Stomach (tissue), 9 donors: Measurements from ENCODE around the gene TEPSIN. TPM values are rescaled to one million over a fixed set of nuclear protein-coding genes. Genes with fewer than 3 reads are reported as not detected.

Source experiments
- DNase-seq, 2 donors: peaks; one replicate each; pipeline versions ENCODE4 v3.0.0 to v3.0.0-alpha.2; 2013 to 2019
- H3K27ac ChIP-seq, 5 donors: fragments of 200-600 bp in 4 of 5; sonication (generic) in 4 of 5; one replicate each; pipeline ENCODE4 v1.5.1; 2013 to 2019; ENCODE audit warnings: mild to moderate bottlenecking in 1 of 5, moderate library complexity in 1 of 5
- H3K27me3 ChIP-seq, 3 donors: fragments of 200-600 bp; sonication (generic); one replicate each; pipeline ENCODE4 v1.5.1; 2017 to 2019; ENCODE audit warnings: mixed run types in 1 of 3
- H3K36me3 ChIP-seq, 4 donors: fragments of 200-600 bp; sonication (generic); 1 replicate in 3 of 4; 2 replicates in 1 of 4; pipeline ENCODE4 v1.5.1; 2016 to 2019
- H3K4me1 ChIP-seq, 4 donors: fragments of 200-600 bp; sonication (generic); one replicate each; pipeline ENCODE4 v1.5.1; 2016 to 2019
- H3K4me3 ChIP-seq, 4 donors: fragments of 200-600 bp; sonication (generic) in 3 of 4; one replicate each; pipeline ENCODE4 v1.5.1; 2016 to 2019; ENCODE audit warnings: mild to moderate bottlenecking in 1 of 4
- H3K9me3 ChIP-seq, 4 donors: fragments of 200-600 bp; sonication (generic); one replicate each; pipeline ENCODE4 v1.5.1; 2016 to 2019
- CTCF ChIP-seq, 7 experiments: fragments of 450-650 bp in 4 of 7; fragments of 200-600 bp in 3 of 7; sonication (generic) in 3 of 7; IDR thresholded peaks; one replicate each; pipeline ENCODE4 v1.5.1; 2016 to 2019; ENCODE audit warnings: antibody characterized with exemption in 7 of 7, control low read depth in 2 of 7, mild to moderate bottlenecking in 1 of 7
- EP300 ChIP-seq: sonication (generic); formaldehyde crosslinking; IDR thresholded peaks from one replicate; pipeline ENCODE4 v1.6.1; 2017; ENCODE audit warnings: antibody characterized with exemption
- POLR2A ChIP-seq, 4 donors: fragments of 450-650 bp; IDR thresholded peaks; one replicate each; pipeline ENCODE4 v1.6.1; 2016; ENCODE audit warnings: antibody characterized with exemption in 4 of 4, control low read depth in 2 of 4, mild to moderate bottlenecking in 1 of 4, moderate library complexity in 1 of 4
- POLR2AphosphoS5 ChIP-seq, 3 donors: sonication (generic); formaldehyde crosslinking; IDR thresholded peaks; one replicate each; pipeline ENCODE4 v1.6.1; 2016; ENCODE audit warnings: antibody characterized with exemption in 3 of 3
- WGBS, 5 donors: extraction: QIAGEN DNeasy Blood & Tissue Kit in 3 of 5; methylation state at CpG; one replicate each; pipeline versions ENCODE4 v1.1.5 to v1.1.7; 2013 to 2018; 5-methylcytosine and 5-hydroxymethylcytosine counted together
- intact Hi-C: fragments of 100-400 bp; cut with DNase I; formaldehyde crosslinking; loops from one replicate; pipeline ENCODE4 v1.15.1; 2023; ENCODE audit warnings: low total_unique reads
- polyA plus RNA-seq, 3 donors: library from polyadenylated mRNA; stranded (reverse); fragments of 200-250 nt; gene quantifications; one replicate each; pipeline ENCODE4 v1.2.3, GENCODE V29; 2013
- total RNA-seq, 5 donors: library from RNA; depleted of rRNA; stranded (reverse); fragments of >200 nt; gene quantifications; one replicate each; pipeline versions ENCODE4 v1.1.0 to v1.2.3, GENCODE V29; 2014 to 2016
- donor health status: healthy with polysubstance abuse.
- donor health status: Bipolar disorder and iron deficiency.
- donor health status: healthy.

The TEPSIN gene
- total and polyA plus RNA-seq, 8 donors, result 9.4 to 295 (median 21.4) TPM

GRCh38 chr17:81286491-81287145 is 47.8 kb upstream of the TEPSIN start:
- H3K27me3 ChIP-seq, result no peaks in the 10 kb centered on the region
- no peaks in the 10 kb centered on the region for H3K9me3 ChIP-seq
- H3K4me1 ChIP-seq, result peaks cover 5 to 57% (median 33%) of the 10 kb centered on the region in 4 donors
- TF ChIP-seq POLR2A (IDR thresholded peaks at IDR 0.05), result no peak
- no peak for TF ChIP-seq CTCF (IDR thresholded peaks at IDR 0.05)
- no peak for TF ChIP-seq POLR2AphosphoS5 (IDR thresholded peaks at IDR 0.05)
- no peak for TF ChIP-seq EP300
- H3K27ac ChIP-seq, result peak overlapping the region; percentile 11 to 82 (median 69)
- H3K36me3 ChIP-seq, result peaks cover 25 to 80% (median 77%) of the 10 kb centered on the region in 4 donors
- no peak overlapping the region for H3K4me3 ChIP-seq
- intact Hi-C loops, result no loop called here
- 85 to 90% (median 87%) methylated on average over 18 to 23 of the region's 23 CpGs for WGBS, 5 donors
- DNase-seq, result no peak

GRCh38 chr17:81285894-81286293 is 47.0 kb upstream of the TEPSIN start:
- Histone ChIP-seq H3K4me3 (peak overlapping the region in 2 of 4 donors; percentile 26 to 45), H3K9me3 (no peaks in the 10 kb centered on the region), H3K27me3 (no peaks in the 10 kb centered on the region), H3K27ac (peak overlapping the region in 4 of 5 donors; percentile 63 to 82 (median 74)), H3K36me3 (peaks cover 26 to 87% (median 83%) of the 10 kb centered on the region in 4 donors), H3K4me1 (peaks cover 5 to 50% (median 30%) of the 10 kb centered on the region in 4 donors)
- WGBS, 5 donors, result 57 to 80% (median 74%) methylated on average over 7 to 12 of the region's 12 CpGs
- intact Hi-C loops, result no loop called here
- TF ChIP-seq POLR2A (IDR thresholded peaks at IDR 0.05) (no peak), EP300 (no peak), CTCF (IDR thresholded peaks at IDR 0.05) (no peak), POLR2AphosphoS5 (IDR thresholded peaks at IDR 0.05) (no peak)
- no peak for DNase-seq

GRCh38 chr17:81285179-81285878 is 46.5 kb upstream of the TEPSIN start:
- intact Hi-C loops, result no loop called here
- Histone ChIP-seq H3K9me3 (no peaks in the 10 kb centered on the region), H3K4me1 (peaks cover 5 to 54% (median 31%) of the 10 kb centered on the region in 4 donors), H3K27ac (peak overlapping the region in 4 of 5 donors; percentile 63 to 82 (median 74)), H3K36me3 (peaks cover 32 to 90% (median 83%) of the 10 kb centered on the region in 4 donors), H3K27me3 (no peaks in the 10 kb centered on the region), H3K4me3 (peak overlapping the region; percentile 21 to 45 (median 26))
- WGBS, 5 donors, result 49 to 76% (median 58%) methylated on average over 20 to 37 of the region's 37 CpGs
- DNase-seq, result peak; percentile 56 to 81
- no peak for TF ChIP-seq POLR2A (IDR thresholded peaks at IDR 0.05)
- TF ChIP-seq CTCF (IDR thresholded peaks at IDR 0.05), result no peak
- TF ChIP-seq EP300, result no peak
- peak in 2 of 3 donors; percentile 15 to 43 for TF ChIP-seq POLR2AphosphoS5 (IDR thresholded peaks at IDR 0.05)

GRCh38 chr17:81282876-81283275 is 44.0 kb upstream of the TEPSIN start:
- Histone ChIP-seq H3K27me3 (no peaks in the 10 kb centered on the region), H3K36me3 (peaks cover 37 to 90% (median 79%) of the 10 kb centered on the region in 4 donors), H3K4me1 (peaks cover 5 to 56% (median 36%) of the 10 kb centered on the region in 4 donors), H3K4me3 (no peak overlapping the region), H3K27ac (no peak overlapping the region), H3K9me3 (no peaks in the 10 kb centered on the region)
- intact Hi-C loops, result no loop called here
- WGBS, 5 donors, result 92 to 96% (median 96%) methylated on average over 11 to 16 of the region's 16 CpGs
- no peak for DNase-seq
- no peak for TF ChIP-seq POLR2A (IDR thresholded peaks at IDR 0.05)
- TF ChIP-seq EP300, result no peak
- no peak for TF ChIP-seq CTCF (IDR thresholded peaks at IDR 0.05)
- no peak for TF ChIP-seq POLR2AphosphoS5 (IDR thresholded peaks at IDR 0.05)
